Stimulated activated CD4-positive, alpha-beta T cell treated with anti-CD3 and anti-CD28 coated beads, Interleukin-12 subunit alpha, Interleukin-12 subunit beta, amount 100 ng/mL, for 24 hours (primary cell): ENCODE data around the gene MOGAT1.
"Not testable (repeated sequence)": the region's sequence is repeated elsewhere in the genome, so short reads cannot be mapped to it uniquely, and the experiment has no call there.

Source experiments
- DNase-seq, 2 experiments: peaks; one replicate each; pipeline ENCODE4 v3.0.0-alpha.2; 2020; ENCODE audit warnings: low read depth in 2 of 2

MOGAT1 gene

DNA sequence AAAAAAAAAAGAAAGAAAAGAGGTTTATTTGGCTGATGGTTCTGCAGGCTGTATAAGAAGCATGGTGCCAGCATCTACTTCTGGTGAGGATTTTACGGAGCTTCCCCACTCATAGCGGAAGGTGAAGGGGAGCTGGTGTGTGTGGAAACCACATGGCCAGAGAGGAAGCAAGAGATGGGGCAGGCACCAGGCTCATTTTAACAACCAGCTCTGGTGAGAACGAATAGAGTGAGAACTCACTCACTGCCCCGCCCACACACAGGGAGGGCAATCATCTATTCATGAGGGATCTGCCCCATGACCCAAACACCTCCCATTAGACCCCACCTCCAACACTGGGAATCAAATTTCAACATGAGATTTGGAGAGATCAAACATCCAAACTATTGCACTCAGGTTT lies 68.5 kb downstream of the MOGAT1 start:
- DNase-seq = no peak

DNA sequence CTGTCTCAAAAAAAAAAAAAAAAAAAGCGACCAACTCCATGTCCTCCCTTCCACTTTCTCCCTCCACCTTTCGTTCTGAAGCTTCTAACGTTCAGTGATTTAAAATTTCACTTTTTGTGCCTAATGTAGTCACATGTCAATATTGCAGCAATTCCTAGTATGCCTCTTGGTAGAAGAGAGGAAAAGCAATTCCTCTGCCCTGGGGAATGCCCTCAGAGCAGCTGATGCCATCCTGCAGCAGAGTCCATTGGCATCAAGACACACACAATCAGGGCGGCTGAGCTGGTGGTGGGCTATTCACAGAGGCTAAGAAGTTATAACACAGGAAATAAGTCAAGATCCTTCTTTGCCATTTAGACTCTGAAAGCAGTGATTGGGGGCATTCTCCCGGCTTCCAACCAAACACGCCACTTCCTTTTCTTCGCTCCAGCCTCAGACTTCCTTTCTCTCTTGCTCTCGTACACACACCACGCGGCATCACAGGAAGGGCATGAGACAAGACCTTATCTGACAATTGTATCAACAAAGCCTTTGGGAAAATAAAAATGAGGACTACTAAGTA lies 71.9 kb downstream of the MOGAT1 start:
- DNase-seq = no peak

DNA sequence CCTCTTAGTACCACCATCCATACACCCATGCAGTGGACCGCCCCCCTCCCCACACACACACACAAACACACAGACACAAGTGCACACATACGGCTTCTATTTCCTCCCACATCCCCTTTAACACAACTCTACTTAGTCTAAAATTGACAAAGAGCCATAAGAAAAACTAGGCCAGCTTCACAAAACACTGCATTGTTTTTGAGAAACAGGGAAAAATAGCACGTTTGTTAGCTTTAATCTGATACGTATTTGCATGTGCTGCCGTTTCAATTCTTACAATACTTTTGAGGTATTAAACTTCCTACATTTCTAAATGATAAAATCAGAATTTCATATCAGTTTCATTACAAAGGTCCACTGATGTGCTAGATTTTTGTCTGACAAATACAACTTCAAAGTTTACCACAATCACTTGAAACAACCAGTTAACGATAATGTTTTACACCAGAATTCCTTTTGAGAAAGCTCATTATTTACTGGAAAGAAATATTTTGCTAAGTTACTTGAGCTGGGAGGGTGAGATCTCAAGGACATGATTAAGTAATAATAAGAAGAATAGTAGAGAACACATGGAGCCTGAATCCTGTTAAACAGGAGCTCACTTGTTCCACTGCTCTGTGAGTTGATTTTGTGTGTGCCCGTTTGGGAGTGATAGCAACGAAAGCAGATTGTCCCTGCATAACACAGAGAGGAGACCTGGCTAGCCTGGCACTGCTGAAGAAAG lies 74.5 kb downstream of the MOGAT1 start:
- no peak for DNase-seq

DNA sequence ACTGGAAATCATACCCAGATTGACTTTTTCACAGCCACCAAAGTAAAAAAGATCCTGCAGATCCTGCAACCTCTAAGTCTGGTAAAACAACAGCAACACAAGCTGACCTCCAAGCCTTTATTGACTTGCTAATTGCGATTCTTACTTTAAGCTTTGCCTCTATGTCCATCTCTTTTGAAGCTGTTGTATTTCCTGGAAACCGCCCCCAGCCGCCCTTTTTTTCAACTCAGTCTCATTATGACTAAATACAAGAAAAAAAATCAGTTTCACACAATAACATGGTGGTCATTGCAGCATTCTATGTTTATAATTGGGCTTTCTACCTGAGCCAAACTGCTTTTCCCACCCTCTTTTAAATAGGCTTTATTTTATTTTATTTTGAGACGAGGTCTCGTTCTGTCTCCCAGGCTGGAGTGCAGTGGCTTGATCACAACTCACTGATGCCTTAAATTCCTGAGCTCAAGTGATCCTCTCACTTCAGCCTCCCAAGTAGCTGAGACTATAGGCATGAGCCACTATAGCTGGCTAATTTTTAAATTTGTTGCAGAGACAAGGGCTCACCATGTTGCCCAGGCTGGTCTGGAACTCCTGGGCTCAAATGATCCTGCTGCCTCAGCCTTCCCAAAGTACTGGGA lies 76.2 kb downstream of the MOGAT1 start:
- DNase-seq = no peak

DNA sequence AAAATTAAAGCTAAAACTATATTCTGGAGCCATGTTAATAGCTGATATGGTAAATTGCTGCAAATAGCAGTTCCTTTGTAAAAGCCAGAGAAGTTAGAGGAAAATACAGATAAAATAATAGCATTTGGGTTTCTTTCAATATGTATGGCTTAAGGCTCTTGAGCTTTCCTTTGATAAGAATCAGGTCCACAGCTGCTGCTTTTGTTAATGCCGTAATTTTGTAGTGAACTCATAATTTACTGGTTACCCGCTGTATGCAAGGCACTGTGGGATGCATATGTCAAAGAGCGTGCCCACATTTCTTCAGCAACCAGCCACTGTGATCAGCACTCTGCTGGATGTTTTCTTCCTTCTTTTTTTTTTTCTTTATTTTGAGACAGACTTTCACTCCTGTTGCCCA lies 79.1 kb downstream of the MOGAT1 start:
- DNase-seq = no peak

DNA sequence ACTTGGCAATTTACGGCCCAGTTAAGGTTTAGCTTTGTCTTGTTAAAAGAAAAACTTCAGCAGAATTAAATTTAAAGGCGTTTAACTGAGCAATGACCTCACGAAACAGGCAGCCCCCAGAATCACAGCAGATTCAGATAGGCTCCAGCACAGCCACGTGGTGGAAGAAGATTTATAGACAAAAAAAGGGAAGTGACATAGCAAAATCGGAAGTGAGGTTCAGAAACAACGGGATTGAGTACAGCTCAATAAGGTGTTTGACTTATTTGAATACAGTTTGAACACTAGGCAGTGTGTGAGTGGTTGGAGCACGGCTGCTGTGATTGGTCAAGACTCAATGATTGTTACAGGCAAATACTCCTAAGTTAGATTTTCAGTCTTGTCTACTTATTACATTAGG lies 79.8 kb downstream of the MOGAT1 start:
- DNase-seq = no peak

- DNase-seq = no peak
Observed at GRCh38 chr2:222751821-222752719, 80.6 kb downstream of the MOGAT1 start.

DNA sequence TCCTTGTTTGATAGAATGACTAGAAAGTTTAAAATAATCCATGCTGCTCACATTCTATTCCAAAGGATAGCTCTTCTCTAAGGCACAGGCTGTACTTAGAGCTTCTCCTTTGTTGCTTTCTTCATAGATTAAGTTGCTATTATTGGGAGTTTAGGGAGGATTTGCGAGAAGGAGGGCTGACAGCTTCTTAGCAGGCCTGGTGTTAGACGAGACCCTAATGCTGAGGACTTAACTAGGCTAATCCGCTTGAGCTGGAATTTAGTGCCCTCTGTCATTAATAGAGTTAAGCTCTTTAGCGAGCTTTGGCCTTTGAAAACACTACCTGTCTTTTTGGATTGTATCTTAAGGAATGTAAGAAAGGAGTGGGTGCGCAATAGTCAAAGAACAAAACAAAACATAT lies 81.3 kb downstream of the MOGAT1 start:
- DNase-seq = no peak

- no peak for DNase-seq
Observed at GRCh38 chr2:222753251-222753824, 81.9 kb downstream of the MOGAT1 start.

DNA sequence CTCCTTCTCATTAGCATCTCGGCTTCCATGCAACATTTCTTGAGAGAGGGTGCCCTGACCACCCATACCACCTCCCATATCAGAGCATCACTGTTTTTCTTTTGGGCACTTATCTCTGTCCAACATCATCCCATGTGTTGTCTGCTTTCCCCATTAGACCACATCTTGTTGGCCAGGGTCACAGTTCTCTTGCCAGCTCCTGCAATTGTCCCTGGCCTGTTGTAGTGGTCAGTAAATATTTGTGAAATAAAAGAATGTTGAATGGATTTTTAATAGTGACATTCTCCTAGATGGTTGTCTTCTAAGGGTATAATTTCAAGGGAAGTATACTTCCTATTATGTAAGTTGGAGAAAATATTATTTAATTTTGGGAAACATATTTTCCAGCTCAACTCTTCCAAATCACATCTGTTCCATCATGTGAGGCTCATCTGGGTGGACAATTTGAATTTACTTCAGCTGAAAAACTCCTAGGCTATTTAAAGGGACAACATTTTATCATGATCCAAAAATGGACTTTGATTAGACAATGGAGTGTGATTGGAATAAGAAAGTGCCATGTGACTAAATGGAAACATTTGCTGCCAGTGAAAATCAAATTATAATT lies 83.0 kb downstream of the MOGAT1 start:
- DNase-seq = no peak

DNA sequence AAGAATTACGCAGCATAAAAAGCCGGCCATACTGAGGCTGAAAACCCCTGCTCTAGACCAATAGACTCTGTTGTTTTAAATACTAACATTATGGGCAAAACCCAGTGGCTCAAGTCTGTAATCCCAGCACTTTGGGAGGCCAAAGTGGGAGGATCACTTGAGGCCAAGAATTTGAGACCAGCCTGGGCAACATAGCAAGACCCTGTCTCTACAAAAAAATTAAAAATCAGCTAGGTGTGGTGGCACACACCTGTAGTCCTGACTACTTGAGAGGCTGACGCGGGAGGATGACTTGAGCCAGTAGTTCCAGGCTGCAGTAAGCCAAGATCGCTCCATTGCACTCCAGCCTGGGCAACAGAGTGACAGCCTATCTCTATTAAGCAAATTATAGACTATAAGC lies 84.1 kb downstream of the MOGAT1 start:
- DNase-seq = not testable (repeated sequence)

DNA sequence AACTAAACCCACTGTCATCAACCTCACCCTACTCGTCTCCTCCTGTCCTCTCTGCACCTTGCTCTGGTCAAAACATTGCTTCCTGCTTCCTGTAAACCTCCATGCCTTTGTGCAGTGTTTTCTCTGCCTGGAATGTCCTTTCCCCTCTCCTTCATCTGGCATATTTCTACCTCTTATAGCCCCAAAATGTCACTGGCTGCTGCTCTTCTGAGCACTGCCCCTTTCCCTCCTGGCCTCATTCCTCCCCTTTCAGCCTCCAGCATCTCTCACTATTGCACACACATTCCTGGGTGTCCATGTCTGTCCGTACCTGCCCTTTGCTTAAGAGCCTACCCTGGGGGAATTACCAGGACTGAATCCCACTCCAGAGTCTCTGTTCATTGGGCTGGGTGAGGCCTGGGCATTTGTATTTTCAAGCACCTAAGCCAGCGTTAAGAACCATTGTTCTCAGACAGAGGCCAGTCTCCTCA lies 84.9 kb downstream of the MOGAT1 start:
- DNase-seq = no peak

GRCh38 chr2:222756951-222757650 lies 85.6 kb downstream of the MOGAT1 start:
- no peak for DNase-seq
